ENCODE measurements around the gene MRPL1.

Gene MRPL1

GRCh38 chr4:77990904-77991358, 128.3 kb downstream of the MRPL1 start:
- no peak for DNase-seq (ENCODE audit: low read depth)
- TF ChIP-seq CTCF (IDR thresholded peaks at IDR 0.05; ENCODE audit: low read depth, low read length, missing control alignments), result no peak
- no peak overlapping the region for H3K4me3 ChIP-seq (ENCODE audit: low read depth, low read length)
- in situ Hi-C loops (cut with HindIII; ENCODE audit: low sequenced_read_pairs), result no loop called here

- no peak for DNase-seq (ENCODE audit: low read depth)
- in situ Hi-C loops (cut with HindIII; ENCODE audit: low sequenced_read_pairs), result no loop called here
- H3K4me3 ChIP-seq (ENCODE audit: low read depth, low read length), result no peak overlapping the region
- no peak for TF ChIP-seq CTCF (IDR thresholded peaks at IDR 0.05; ENCODE audit: low read depth, low read length, missing control alignments)
These were observed 130.0 kb downstream of the MRPL1 start for GRCh38 chr4:77992581-77992980.

GRCh38 chr4:77994194-77994721, 131.6 kb downstream of the MRPL1 start:
- peak; percentile 86 for TF ChIP-seq CTCF (IDR thresholded peaks at IDR 0.05; ENCODE audit: low read depth, low read length, missing control alignments)
- DNase-seq (ENCODE audit: low read depth), result peak; percentile 59
- in situ Hi-C loops (cut with HindIII; ENCODE audit: low sequenced_read_pairs), result no loop called here

GRCh38 chr4:77996076-77996475, 133.4 kb downstream of the MRPL1 start:
- TF ChIP-seq CTCF (IDR thresholded peaks at IDR 0.05; ENCODE audit: low read depth, low read length, missing control alignments), result no peak
- in situ Hi-C loops (cut with HindIII; ENCODE audit: low sequenced_read_pairs), result no loop called here
- no peak for DNase-seq (ENCODE audit: low read depth)
- H3K4me3 ChIP-seq (ENCODE audit: low read depth, low read length), result no peak overlapping the region

More at GRCh38 chr4:77994194-77994721, 131.6 kb downstream of the MRPL1 start:
- no peak overlapping the region for H3K4me3 ChIP-seq (ENCODE audit: low read depth, low read length)

DNA sequence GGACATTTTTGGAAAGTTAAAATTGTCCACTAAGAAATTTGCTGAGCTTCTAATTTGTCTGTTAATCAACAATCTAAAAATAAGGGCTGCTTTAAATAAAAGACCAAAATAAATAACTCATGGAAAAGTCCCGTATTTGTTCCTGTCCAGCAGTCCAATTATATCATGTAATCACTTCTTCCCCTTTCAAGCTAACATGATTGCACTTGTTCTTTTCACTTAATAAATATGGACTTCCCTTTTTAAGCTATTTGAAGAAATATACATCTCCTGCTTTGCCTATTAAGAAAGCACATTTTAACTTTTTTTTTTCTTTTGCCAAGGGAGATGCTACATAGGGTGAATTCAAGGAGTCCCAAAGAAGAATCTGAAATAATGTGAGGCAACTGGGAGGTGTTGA, 138.9 kb downstream of the MRPL1 start:
- in situ Hi-C loops (cut with HindIII; ENCODE audit: low sequenced_read_pairs), result no loop called here
- H3K4me3 ChIP-seq (ENCODE audit: low read depth, low read length), result no peak overlapping the region
- TF ChIP-seq CTCF (IDR thresholded peaks at IDR 0.05; ENCODE audit: low read depth, low read length, missing control alignments), result no peak
- no peak for DNase-seq (ENCODE audit: low read depth)

- in situ Hi-C loops (cut with HindIII; ENCODE audit: low sequenced_read_pairs), result no loop called here
These were observed 139.6 kb downstream of the MRPL1 start for GRCh38 chr4:78002260-78002659.

More at GRCh38 chr4:78002260-78002659, 139.6 kb downstream of the MRPL1 start:
- H3K4me3 ChIP-seq (ENCODE audit: low read depth, low read length), result no peak overlapping the region
- no peak for TF ChIP-seq CTCF (IDR thresholded peaks at IDR 0.05; ENCODE audit: low read depth, low read length, missing control alignments)
- peak; percentile 3 for DNase-seq (ENCODE audit: low read depth)
